Measurements from ENCODE around the gene MSRB3. TPM values are rescaled to one million over a fixed set of nuclear protein-coding genes. Genes with fewer than 3 reads are reported as not detected.

Gene MSRB3
- total RNA-seq, 4 donors from 2014 or later, result 2.8 to 14.9 (median 9.3) TPM

GRCh38 chr12:65411171-65411570 lies 132.7 kb downstream of the MSRB3 start:
- TF ChIP-seq CTCF (IDR thresholded peaks at IDR 0.05) (no peak), POLR2A (IDR thresholded peaks at IDR 0.05) (no peak)
- Histone ChIP-seq H3K36me3 (no peaks in the 10 kb centered on the region), H3K9me3 (no peaks in the 10 kb centered on the region), H3K4me3 (no peak overlapping the region), H3K27me3 (no peaks in the 10 kb centered on the region), H3K4me1 (peaks cover 0 to 4% (median 0%) of the 10 kb centered on the region in 4 donors), H3K27ac (no peak overlapping the region)
- DNase-seq, result no peak

GRCh38 chr12:65414526-65414925 lies 136.0 kb downstream of the MSRB3 start:
- Histone ChIP-seq H3K4me1 (peaks cover 0 to 4% (median 0%) of the 10 kb centered on the region in 4 donors), H3K4me3 (no peak overlapping the region), H3K27me3 (no peaks in the 10 kb centered on the region), H3K9me3 (no peaks in the 10 kb centered on the region), H3K36me3 (no peaks in the 10 kb centered on the region), H3K27ac (no peak overlapping the region)
- TF ChIP-seq POLR2A (IDR thresholded peaks at IDR 0.05), result no peak
- no peak for TF ChIP-seq CTCF (IDR thresholded peaks at IDR 0.05)
- no peak for DNase-seq

- Histone ChIP-seq H3K27ac (no peak overlapping the region), H3K4me3 (no peak overlapping the region), H3K4me1 (peaks cover 0 to 2% (median 0%) of the 10 kb centered on the region in 4 donors), H3K36me3 (no peaks in the 10 kb centered on the region), H3K27me3 (no peaks in the 10 kb centered on the region), H3K9me3 (peaks cover 0 to 5% (median 0%) of the 10 kb centered on the region in 4 donors)
- TF ChIP-seq CTCF (IDR thresholded peaks at IDR 0.05) (no peak), POLR2A (IDR thresholded peaks at IDR 0.05) (no peak)
- DNase-seq, result no peak
These were observed 137.3 kb downstream of the MSRB3 start for GRCh38 chr12:65415826-65416225.

GRCh38 chr12:65419284-65420072 lies 141.0 kb downstream of the MSRB3 start:
- Histone ChIP-seq H3K4me3 (no peak overlapping the region), H3K27ac (no peak overlapping the region), H3K4me1 (no peaks in the 10 kb centered on the region), H3K36me3 (no peaks in the 10 kb centered on the region), H3K9me3 (peaks cover 0 to 14% (median 0%) of the 10 kb centered on the region in 4 donors), H3K27me3 (no peaks in the 10 kb centered on the region)
- no peak for DNase-seq
- TF ChIP-seq CTCF (IDR thresholded peaks at IDR 0.05) (no peak), POLR2A (IDR thresholded peaks at IDR 0.05) (no peak)

- Histone ChIP-seq H3K4me1 (no peaks in the 10 kb centered on the region), H3K27me3 (no peaks in the 10 kb centered on the region), H3K36me3 (no peaks in the 10 kb centered on the region), H3K9me3 (peaks cover 0 to 14% (median 0%) of the 10 kb centered on the region in 4 donors), H3K27ac (no peak overlapping the region), H3K4me3 (no peak overlapping the region)
- TF ChIP-seq CTCF (IDR thresholded peaks at IDR 0.05) (no peak), POLR2A (IDR thresholded peaks at IDR 0.05) (no peak)
- no peak for DNase-seq
These were observed 142.5 kb downstream of the MSRB3 start for GRCh38 chr12:65420941-65421340.

All from Peyer's patch (tissue), 4 donors.